HG02938 (cell line): ENCODE data around the gene DTD2.

Experiments
- ATAC-seq: cut with Tn5 transposase; IDR thresholded peaks from one replicate; pipeline ENCODE4 v1.9.1; 2021; ENCODE audit warnings: mild to moderate bottlenecking, moderate library complexity; ENCODE audit not compliant: unreplicated experiment

Gene DTD2

DNA sequence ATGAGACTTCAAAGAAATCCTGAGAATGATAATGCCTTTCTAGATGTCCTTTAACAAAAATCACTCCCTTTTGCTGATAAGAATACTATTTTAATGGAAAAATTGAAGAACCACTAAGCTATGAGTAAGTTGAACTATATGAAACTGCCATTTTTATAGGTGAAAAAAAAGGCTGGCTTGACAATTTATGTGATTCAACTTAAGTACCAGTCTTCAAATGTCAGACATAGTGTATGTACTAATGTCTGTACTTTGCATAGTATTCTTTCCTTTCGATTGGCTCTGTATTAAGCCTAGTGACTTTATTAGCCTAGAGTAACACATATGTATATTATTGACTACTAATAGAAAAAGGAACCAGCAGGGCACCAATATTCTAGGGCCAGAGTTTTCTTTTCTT lies 48.9 kb downstream of the DTD2 start:
- no peak for ATAC-seq

DNA sequence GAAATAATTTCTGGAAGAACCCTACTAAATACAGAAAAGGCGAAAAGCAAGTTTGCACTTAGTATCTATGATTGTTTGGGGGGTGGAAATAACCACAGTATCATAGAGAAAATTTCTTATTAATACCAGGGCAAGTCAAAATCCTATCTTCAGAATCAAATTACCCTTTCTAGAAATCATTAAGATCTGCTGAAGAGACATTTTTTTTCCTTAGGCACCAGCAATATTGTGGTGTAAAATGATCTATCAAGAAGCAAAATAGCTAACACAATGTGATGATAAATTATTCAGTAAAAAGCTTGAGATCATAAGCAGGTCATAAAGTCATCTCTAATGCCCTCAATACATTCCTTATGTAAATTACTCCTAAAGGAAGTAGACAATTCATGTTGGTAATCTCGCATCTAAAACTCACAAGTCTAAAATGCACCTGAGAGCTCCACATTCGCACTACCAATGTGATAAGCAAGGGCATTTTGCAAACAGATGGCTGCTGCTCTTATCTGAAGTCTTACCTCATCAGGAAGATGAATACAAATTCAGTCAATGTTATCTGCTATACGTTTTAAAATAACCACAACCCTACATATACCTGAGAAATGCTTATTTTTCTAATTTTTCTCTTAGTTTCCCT lies 51.6 kb downstream of the DTD2 start:
- no peak for ATAC-seq

DNA sequence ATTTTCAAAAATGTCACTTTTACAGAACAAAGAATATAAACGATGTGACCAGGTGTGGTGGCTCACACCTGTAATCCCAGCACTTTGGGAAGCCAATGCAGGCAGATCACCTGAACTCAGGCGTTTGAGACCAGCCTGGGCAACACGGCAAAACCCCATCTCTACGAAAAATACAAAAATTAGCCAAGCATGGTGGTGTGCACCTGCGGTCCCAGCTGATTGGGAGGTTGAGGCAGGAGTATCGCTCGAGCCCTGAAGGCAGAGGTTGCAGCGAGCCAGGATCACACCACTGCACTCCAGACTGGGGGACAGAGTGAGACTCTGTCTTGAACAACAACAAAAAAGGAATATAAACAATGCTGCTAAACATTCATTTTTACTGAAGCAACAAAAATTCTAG lies 52.2 kb downstream of the DTD2 start:
- no peak for ATAC-seq

DNA sequence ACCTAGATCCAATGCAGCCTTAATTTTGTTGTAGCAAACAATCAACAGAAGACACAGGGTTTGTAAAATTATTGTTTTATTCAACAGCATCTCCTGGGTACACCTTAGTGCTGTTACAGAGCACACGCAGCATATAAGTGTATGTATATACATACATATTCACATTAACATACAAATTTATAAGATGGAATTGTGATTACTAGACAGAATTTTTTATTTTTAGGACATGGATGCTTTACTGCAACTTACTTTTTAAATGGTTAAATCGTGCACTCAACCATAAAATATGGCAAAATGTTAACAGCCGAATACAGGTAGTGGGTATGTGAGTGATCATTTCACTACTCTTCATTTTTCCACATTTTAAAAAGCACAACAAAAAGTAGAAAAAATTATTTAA lies 53.6 kb downstream of the DTD2 start:
- no peak for ATAC-seq

DNA sequence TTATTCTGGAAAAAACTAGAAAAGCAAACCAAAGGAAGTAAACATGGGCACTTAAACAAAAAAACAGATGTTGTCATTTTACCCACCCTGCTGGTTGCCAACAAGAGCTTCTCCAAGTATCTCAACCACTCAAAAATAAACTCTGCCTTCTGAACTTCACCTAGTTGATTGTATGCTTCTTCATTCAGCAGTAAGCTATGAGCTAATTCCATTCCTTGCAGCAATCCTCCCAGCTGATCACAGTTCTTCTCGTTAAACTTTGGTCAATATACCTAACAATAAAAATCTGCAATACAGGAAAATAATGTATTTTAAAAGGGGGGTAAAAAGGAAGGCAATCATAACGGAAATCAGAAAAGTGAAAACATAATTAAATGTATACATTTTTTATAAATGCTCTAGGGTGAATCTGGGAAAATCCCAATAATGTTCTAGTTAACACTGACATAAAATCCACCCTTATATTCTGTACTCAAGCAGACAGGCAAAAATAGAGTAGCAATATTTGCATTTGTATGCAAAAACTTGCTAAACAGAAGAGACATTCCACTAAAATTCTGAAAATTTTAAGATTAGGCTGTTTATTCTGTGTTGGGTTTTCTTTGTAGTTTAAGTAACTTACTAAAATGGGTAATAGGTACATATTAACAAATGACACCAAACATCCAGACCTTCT lies 54.4 kb downstream of the DTD2 start:
- no peak for ATAC-seq

DNA sequence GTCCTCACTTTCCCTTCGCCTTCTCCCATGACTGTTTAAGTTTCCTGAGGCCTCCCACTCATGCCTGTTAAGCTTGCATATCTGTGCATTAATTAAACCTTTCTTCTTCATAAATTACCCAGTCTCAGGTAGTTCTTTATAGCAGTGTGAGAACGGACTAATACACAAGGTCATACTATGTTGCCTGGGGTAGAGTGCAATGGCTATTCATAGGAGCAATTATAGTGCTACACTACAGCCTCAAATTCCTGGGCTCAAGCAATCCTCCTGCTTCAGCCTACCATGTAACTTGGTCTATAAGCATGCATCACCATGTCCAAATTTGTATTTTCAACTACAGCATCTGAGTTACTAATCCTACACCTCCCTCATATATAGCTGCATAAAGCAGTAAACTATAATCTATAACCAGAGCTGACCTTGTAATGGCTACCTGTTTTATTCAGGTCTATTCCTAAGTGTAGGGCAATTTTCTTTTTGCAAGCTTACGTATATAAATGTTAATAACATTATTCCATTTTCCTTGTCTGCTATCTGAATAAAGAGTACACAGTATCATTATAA lies 55.9 kb downstream of the DTD2 start:
- ATAC-seq = no peak

- ATAC-seq = no peak
Measured at GRCh38 chr14:31400031-31400638, 57.2 kb downstream of the DTD2 start.
